ENCODE measurements around the gene HPS6. TPM values are rescaled to one million over a fixed set of nuclear protein-coding genes. Genes with fewer than 3 reads are reported as not detected.

The HPS6 gene
- total and polyA plus RNA-seq, 11 donors: 7.6 to 23.1 (median 12.4) TPM

- intact Hi-C loops (cut with DNase I): loop anchor here in 6 of 10 donors (5.0 kb wide), 2 partner anchors 44 to 49 kb away; partner anchors contain the start of gene HPS6 (in 4 of the 6)
- H3K4me1 ChIP-seq: peaks cover 6 to 82% (median 67%) of the 10 kb centered on the region in 12 donors
- DNase-seq: no peak
- no peaks in the 10 kb centered on the region for H3K9me3 ChIP-seq
- no peak for ATAC-seq
- TF ChIP-seq CTCF (IDR thresholded peaks at IDR 0.05) (no peak), POLR2A (IDR thresholded peaks at IDR 0.05) (no peak)
- H3K27me3 ChIP-seq: no peaks in the 10 kb centered on the region
- H3K27ac ChIP-seq: peak overlapping the region; percentile 3 to 99 (median 96)
- H3K4me3 ChIP-seq: peak overlapping the region in 9 of 12 donors; percentile 68 to 90 (median 85)
- whole genome bisulfite sequencing, 4 donors: 55 to 67% (median 62%) methylated on average over 1 of the region's 1 CpG
- H3K36me3 ChIP-seq: peaks cover 0 to 3% (median 2%) of the 10 kb centered on the region in 9 donors
Measured at GRCh38 chr10:102116656-102117055, 51.5 kb downstream of the HPS6 start.

Other genes with a start within 250 kb of the HPS6 start
- gene OGA, start 246.9 kb upstream of the HPS6 start, total RNA-seq: 100 to 1,000 TPM in 4 of 9 donors, 10 to 100 TPM in 5; 53.8 to 164 (median 92.6) TPM
- 10 to 100 TPM; 42.1 to 42.4 TPM for gene OGA, start 246.9 kb upstream of the HPS6 start, polyA plus RNA-seq
- 100 to 1,000 TPM in 7 of 9 donors, 10 to 100 TPM in 2; 85.1 to 862 (median 174) TPM for gene KCNIP2, start 221.5 kb upstream of the HPS6 start, total RNA-seq
- gene KCNIP2, start 221.5 kb upstream of the HPS6 start, polyA plus RNA-seq: 100 to 1,000 TPM; 214 to 262 TPM
- 10 to 100 TPM; 28.5 to 84.2 (median 45.4) TPM for gene ARMH3, start 9.2 kb upstream of the HPS6 start, total RNA-seq
- gene ARMH3, start 9.2 kb upstream of the HPS6 start, polyA plus RNA-seq: 10 to 100 TPM; 33.4 to 43.9 TPM
- 10 to 100 TPM; 38.7 to 63.2 (median 53.5) TPM for gene LDB1, start 55.0 kb downstream of the HPS6 start, total RNA-seq
- 10 to 100 TPM; 29.5 to 39.4 TPM for gene LDB1, start 55.0 kb downstream of the HPS6 start, polyA plus RNA-seq
- gene PPRC1, start 67.7 kb downstream of the HPS6 start, total RNA-seq: 10 to 100 TPM in 8 of 9 donors, 1 to 10 TPM in 1; 10.0 to 21.5 (median 14.9) TPM
- 10 to 100 TPM; 10.7 to 17.9 TPM for gene PPRC1, start 67.7 kb downstream of the HPS6 start, polyA plus RNA-seq
- 10 to 100 TPM; 24.0 to 67.5 (median 29.0) TPM for gene NOLC1, start 87.0 kb downstream of the HPS6 start, total RNA-seq
- 10 to 100 TPM; 10.1 to 37.5 TPM for gene NOLC1, start 87.0 kb downstream of the HPS6 start, polyA plus RNA-seq
- gene ELOVL3, start 160.9 kb downstream of the HPS6 start, total RNA-seq: under 1 TPM in 2 of 9 donors, not detected in 7; 0.20 to 0.25 TPM
- under 1 TPM in 1 of 2 donors, not detected in 1; 0.17 TPM for gene ELOVL3, start 160.9 kb downstream of the HPS6 start, polyA plus RNA-seq
- 1 to 10 TPM in 6 of 9 donors, under 1 TPM in 3; 0.18 to 3.3 (median 1.3) TPM for gene PITX3, start 176.2 kb downstream of the HPS6 start, total RNA-seq
- gene PITX3, start 176.2 kb downstream of the HPS6 start, polyA plus RNA-seq: 1 to 10 TPM; 1.2 to 9.5 TPM
- gene GBF1, start 180.2 kb downstream of the HPS6 start, total RNA-seq: 10 to 100 TPM; 39.9 to 70.0 (median 48.3) TPM
- 10 to 100 TPM; 15.5 to 46.3 TPM for gene GBF1, start 180.2 kb downstream of the HPS6 start, polyA plus RNA-seq

Data from heart left ventricle (tissue), 16 donors.